LNCAP (cell line): ENCODE results near the gene TMEM131.

ENCODE experiments used
- CTCF ChIP-seq: fragments of 450-650 bp; IDR thresholded peaks from 2 replicates; pipeline ENCODE4 v1.5.1; 2017; ENCODE audit warnings: mild to moderate bottlenecking

TMEM131 gene

GRCh38 chr2:97766567-97766966, 229.2 kb downstream of the TMEM131 start:
- no peak for TF ChIP-seq CTCF

GRCh38 chr2:97765933-97766332, 229.8 kb downstream of the TMEM131 start:
- TF ChIP-seq CTCF, result no peak

GRCh38 chr2:97764559-97765263, 231.0 kb downstream of the TMEM131 start:
- TF ChIP-seq CTCF, result no peak

GRCh38 chr2:97763176-97763845, 232.4 kb downstream of the TMEM131 start:
- no peak for TF ChIP-seq CTCF

- TF ChIP-seq CTCF, result no peak
These were observed 234.6 kb downstream of the TMEM131 start for GRCh38 chr2:97761192-97761591.

- no peak for TF ChIP-seq CTCF
These were observed 235.2 kb downstream of the TMEM131 start for GRCh38 chr2:97760480-97761049.

- no peak for TF ChIP-seq CTCF
These were observed 235.9 kb downstream of the TMEM131 start for GRCh38 chr2:97759727-97760407.
